ENCODE measurements around the gene BMPER. TPM values are rescaled to one million over a fixed set of nuclear protein-coding genes. Genes with fewer than 3 reads are reported as not detected.
A peak's percentile ranks its signal among the peaks of the same experiment; 100 is the strongest.

The BMPER gene
- total RNA-seq, 2 experiments from 2014 or later = not detected

- DNase-seq = no peak
- Mint-ChIP-seq H3K4me1 (no peaks in the 10 kb centered on the region), H3K9me3 (peaks cover 3% of the 10 kb centered on the region)
Observed at GRCh38 chr7:34109936-34110780, 204.8 kb downstream of the BMPER start.

GRCh38 chr7:34111031-34111430 is 205.7 kb downstream of the BMPER start:
- peaks cover 4% of the 10 kb centered on the region for H3K27me3 Mint-ChIP-seq
- no peaks in the 10 kb centered on the region for H3K4me1 Mint-ChIP-seq
- H3K36me3 Mint-ChIP-seq = no peaks in the 10 kb centered on the region
- no peak overlapping the region for H3K27ac Mint-ChIP-seq
- DNase-seq = no peak
- H3K4me3 Mint-ChIP-seq = no peak overlapping the region
- peaks cover 3% of the 10 kb centered on the region for H3K9me3 Mint-ChIP-seq

More at GRCh38 chr7:34109936-34110780, 204.8 kb downstream of the BMPER start:
- Mint-ChIP-seq H3K4me3 (no peak overlapping the region), H3K27ac (no peak overlapping the region), H3K36me3 (no peaks in the 10 kb centered on the region), H3K27me3 (peaks cover 4% of the 10 kb centered on the region)

- Mint-ChIP-seq H3K4me3 (no peak overlapping the region), H3K36me3 (no peaks in the 10 kb centered on the region), H3K4me1 (no peaks in the 10 kb centered on the region), H3K27ac (no peak overlapping the region), H3K9me3 (peaks cover 9% of the 10 kb centered on the region), H3K27me3 (peaks cover 4% of the 10 kb centered on the region)
- no peak for DNase-seq
Observed at GRCh38 chr7:34115503-34115902, 210.2 kb downstream of the BMPER start.

- H3K4me3 Mint-ChIP-seq = no peak overlapping the region
- peaks cover 9% of the 10 kb centered on the region for H3K9me3 Mint-ChIP-seq
- H3K36me3 Mint-ChIP-seq = no peaks in the 10 kb centered on the region
- no peaks in the 10 kb centered on the region for H3K4me1 Mint-ChIP-seq
- no peak for DNase-seq
- no peaks in the 10 kb centered on the region for H3K27me3 Mint-ChIP-seq
- H3K27ac Mint-ChIP-seq = no peak overlapping the region
Observed at GRCh38 chr7:34117573-34117972, 212.2 kb downstream of the BMPER start.

GRCh38 chr7:34121366-34121765 is 216.0 kb downstream of the BMPER start:
- no peak overlapping the region for H3K4me3 Mint-ChIP-seq
- H3K9me3 Mint-ChIP-seq = peaks cover 15% of the 10 kb centered on the region
- H3K36me3 Mint-ChIP-seq = no peaks in the 10 kb centered on the region
- peaks cover 3% of the 10 kb centered on the region for H3K27me3 Mint-ChIP-seq
- no peak for DNase-seq
- no peak overlapping the region for H3K27ac Mint-ChIP-seq
- H3K4me1 Mint-ChIP-seq = no peaks in the 10 kb centered on the region

GRCh38 chr7:34123316-34123715 is 218.0 kb downstream of the BMPER start:
- no peaks in the 10 kb centered on the region for H3K4me1 Mint-ChIP-seq

GRCh38 chr7:34124765-34125164 is 219.4 kb downstream of the BMPER start:
- H3K27ac Mint-ChIP-seq = no peak overlapping the region
- H3K9me3 Mint-ChIP-seq = peaks cover 18% of the 10 kb centered on the region
- no peak for DNase-seq
- H3K4me3 Mint-ChIP-seq = no peak overlapping the region
- peaks cover 3% of the 10 kb centered on the region for H3K27me3 Mint-ChIP-seq
- no peaks in the 10 kb centered on the region for H3K36me3 Mint-ChIP-seq
- H3K4me1 Mint-ChIP-seq = no peaks in the 10 kb centered on the region

More at GRCh38 chr7:34123316-34123715, 218.0 kb downstream of the BMPER start:
- H3K9me3 Mint-ChIP-seq = peaks cover 19% of the 10 kb centered on the region
- no peak for DNase-seq
- H3K27me3 Mint-ChIP-seq = peaks cover 3% of the 10 kb centered on the region
- H3K27ac Mint-ChIP-seq = no peak overlapping the region
- no peaks in the 10 kb centered on the region for H3K36me3 Mint-ChIP-seq
- H3K4me3 Mint-ChIP-seq = no peak overlapping the region

GRCh38 chr7:34128762-34129161 is 223.4 kb downstream of the BMPER start:
- H3K36me3 Mint-ChIP-seq = no peaks in the 10 kb centered on the region
- H3K27ac Mint-ChIP-seq = no peak overlapping the region
- no peaks in the 10 kb centered on the region for H3K4me1 Mint-ChIP-seq
- no peak for DNase-seq
- H3K9me3 Mint-ChIP-seq = peaks cover 20% of the 10 kb centered on the region
- H3K27me3 Mint-ChIP-seq = peaks cover 7% of the 10 kb centered on the region
- no peak overlapping the region for H3K4me3 Mint-ChIP-seq

- Mint-ChIP-seq H3K9me3 (peaks cover 11% of the 10 kb centered on the region), H3K4me3 (no peak overlapping the region), H3K27me3 (peaks cover 7% of the 10 kb centered on the region), H3K4me1 (no peaks in the 10 kb centered on the region), H3K27ac (no peak overlapping the region), H3K36me3 (no peaks in the 10 kb centered on the region)
- DNase-seq = no peak
Observed at GRCh38 chr7:34130558-34131295, 225.4 kb downstream of the BMPER start.

- H3K27me3 Mint-ChIP-seq = peaks cover 7% of the 10 kb centered on the region
- no peak for DNase-seq
Observed at GRCh38 chr7:34131371-34131770, 226.0 kb downstream of the BMPER start.

GRCh38 chr7:34133356-34133982 is 228.1 kb downstream of the BMPER start:
- no peak overlapping the region for H3K4me3 Mint-ChIP-seq
- no peak for DNase-seq
- H3K27me3 Mint-ChIP-seq = peaks cover 7% of the 10 kb centered on the region
- H3K4me1 Mint-ChIP-seq = no peaks in the 10 kb centered on the region
- peaks cover 1% of the 10 kb centered on the region for H3K9me3 Mint-ChIP-seq
- H3K27ac Mint-ChIP-seq = no peak overlapping the region
- H3K36me3 Mint-ChIP-seq = no peaks in the 10 kb centered on the region

More at GRCh38 chr7:34131371-34131770, 226.0 kb downstream of the BMPER start:
- no peak overlapping the region for H3K4me3 Mint-ChIP-seq
- no peak overlapping the region for H3K27ac Mint-ChIP-seq
- peaks cover 7% of the 10 kb centered on the region for H3K9me3 Mint-ChIP-seq
- H3K4me1 Mint-ChIP-seq = no peaks in the 10 kb centered on the region
- no peaks in the 10 kb centered on the region for H3K36me3 Mint-ChIP-seq

- H3K27ac Mint-ChIP-seq = no peak overlapping the region
- H3K4me1 Mint-ChIP-seq = no peaks in the 10 kb centered on the region
- peak; percentile 4 for DNase-seq
- peaks cover 7% of the 10 kb centered on the region for H3K27me3 Mint-ChIP-seq
- H3K9me3 Mint-ChIP-seq = peaks cover 1% of the 10 kb centered on the region
- no peak overlapping the region for H3K4me3 Mint-ChIP-seq
- H3K36me3 Mint-ChIP-seq = no peaks in the 10 kb centered on the region
Observed at GRCh38 chr7:34133983-34134782, 228.8 kb downstream of the BMPER start.

GRCh38 chr7:34135924-34136323 is 230.6 kb downstream of the BMPER start:
- no peak for DNase-seq
- no peak overlapping the region for H3K4me3 Mint-ChIP-seq
- H3K27me3 Mint-ChIP-seq = peaks cover 7% of the 10 kb centered on the region
- no peaks in the 10 kb centered on the region for H3K36me3 Mint-ChIP-seq
- H3K4me1 Mint-ChIP-seq = no peaks in the 10 kb centered on the region
- H3K9me3 Mint-ChIP-seq = no peaks in the 10 kb centered on the region
- no peak overlapping the region for H3K27ac Mint-ChIP-seq

GRCh38 chr7:34136698-34137097 is 231.4 kb downstream of the BMPER start:
- H3K27me3 Mint-ChIP-seq = peaks cover 7% of the 10 kb centered on the region
- H3K36me3 Mint-ChIP-seq = no peaks in the 10 kb centered on the region
- H3K9me3 Mint-ChIP-seq = no peaks in the 10 kb centered on the region
- H3K4me1 Mint-ChIP-seq = no peaks in the 10 kb centered on the region
- no peak overlapping the region for H3K4me3 Mint-ChIP-seq
- H3K27ac Mint-ChIP-seq = no peak overlapping the region
- no peak for DNase-seq

Data from activated naive CD8-positive, alpha-beta T cell treated with anti-CD3 and anti-CD28 coated beads for 36 hours (primary cell).